Activated CD8-positive, alpha-beta T cell treated with anti-CD3 and anti-CD28 coated beads for 36 hours (primary cell): ENCODE results near the gene HOXA2. TPM values are rescaled to one million over a fixed set of nuclear protein-coding genes. Genes with fewer than 3 reads are reported as not detected.
A peak's percentile ranks its signal among the peaks of the same experiment; 100 is the strongest.

Experiments
- ATAC-seq: fragments of 200-7000 bp; cut with Tn5 transposase; one replicate; pipeline ENCODE4 v1.10.0; 2021; ENCODE audit warnings: mild to moderate bottlenecking, moderate library complexity
- CTCF ChIA-PET: fragments of 350-600 bp; sonication (Branson Sonifier 250); formaldehyde crosslinking; loops from one replicate; lab custom pipeline; 2021; ENCODE audit warnings: antibody characterized with exemption; lab: Charles Lee
- POLR2A ChIA-PET: fragments of 350-600 bp; sonication (Branson Sonifier 250); formaldehyde crosslinking; loops from one replicate; lab custom pipeline; 2021; ENCODE audit warnings: antibody characterized with exemption; lab: Charles Lee
- DNase-seq: peaks from one replicate; pipeline ENCODE4 v3.0.0-alpha.2; 2020
- H3K27ac Mint-ChIP-seq: one replicate; pipeline ENCODE4 v1.8.0; 2021; ENCODE audit warnings: mild to moderate bottlenecking, mixed read lengths
- H3K27me3 Mint-ChIP-seq: one replicate; pipeline ENCODE4 v1.8.0; 2021; ENCODE audit warnings: mixed read lengths
- H3K36me3 Mint-ChIP-seq: one replicate; pipeline ENCODE4 v1.8.0; 2021; ENCODE audit warnings: low read depth, mixed read lengths
- H3K4me1 Mint-ChIP-seq: one replicate; pipeline ENCODE4 v1.8.0; 2021; ENCODE audit warnings: low read depth, mixed read lengths
- H3K4me3 Mint-ChIP-seq: one replicate; pipeline ENCODE4 v1.8.0; 2021; ENCODE audit warnings: mild to moderate bottlenecking, moderate library complexity, mixed read lengths
- H3K9me3 Mint-ChIP-seq: one replicate; pipeline ENCODE4 v1.8.0; 2021; ENCODE audit warnings: mixed read lengths
- intact Hi-C: fragments of 100-400 bp; cut with micrococcal nuclease; formaldehyde crosslinking; loops from one replicate; pipeline ENCODE4 v1.10.0; 2022
- total RNA-seq, 2 experiments: library from RNA; stranded (reverse); gene quantifications; one replicate each; pipeline ENCODE4 v1.2.3, GENCODE V29; 2021
- TF ChIP-seq, protein P1 (sequence below): fragments of 200-600 bp; IDR thresholded peaks from one replicate; pipeline ENCODE4 v1.8.0; 2022; ENCODE audit warnings: antibody characterized with exemption, mild to moderate bottlenecking

Gene HOXA2
- total RNA-seq, 2 experiments from 2014 or later: not detected

DNA sequence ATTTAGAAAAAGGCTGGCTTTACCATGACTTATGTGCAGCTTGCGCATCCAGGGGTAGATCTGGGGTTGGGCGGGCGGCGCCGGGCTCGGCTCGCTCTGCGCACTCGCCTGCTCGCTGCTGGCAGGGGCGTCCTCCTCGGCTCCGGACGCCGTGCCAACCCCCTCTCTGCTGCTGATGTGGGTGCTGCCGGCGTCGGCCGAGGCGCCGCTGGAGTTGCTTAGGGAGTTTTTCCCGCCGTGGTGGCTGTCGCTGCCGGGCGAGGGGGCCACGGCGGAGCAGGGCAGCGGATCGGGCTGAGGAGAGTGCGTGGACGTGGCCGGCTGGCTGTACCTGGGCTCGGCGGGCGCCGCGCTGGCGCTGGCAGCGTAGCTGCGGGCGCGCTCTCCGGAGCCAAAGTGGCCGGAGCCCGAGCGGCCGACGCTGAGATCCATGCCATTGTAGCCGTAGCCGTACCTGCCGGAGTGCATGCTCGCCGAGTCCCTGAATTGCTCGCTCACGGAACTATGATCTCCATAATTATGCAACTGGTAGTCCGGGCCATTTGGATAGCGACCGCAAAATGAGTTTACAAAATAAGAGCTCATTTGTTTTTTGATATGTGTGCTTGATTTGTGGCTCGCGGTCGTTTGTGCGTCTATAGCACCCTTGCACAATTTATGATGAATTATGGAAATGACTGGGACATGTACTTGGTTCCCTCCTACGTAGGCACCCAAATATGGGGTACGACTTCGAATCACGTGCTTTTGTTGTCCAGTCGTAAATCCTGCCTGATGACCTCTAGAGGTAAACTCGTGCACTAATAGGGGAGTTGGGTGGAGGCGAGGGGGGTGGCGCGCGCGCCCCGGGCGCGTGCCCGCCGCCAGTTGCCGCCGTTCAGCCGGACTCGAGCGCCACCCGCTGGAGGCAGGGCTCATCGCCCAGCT is 40.8 kb upstream of the HOXA2 start, which contains the start of gene HOXA5:
Gene HOXA5, minus strand, starts transcription at position 659 of the 927 bp plus-strand sequence. Its CDS starts 74 bp downstream, at position 585.
- intact Hi-C loops: no loop called here
- Mint-ChIP-seq H3K27me3 (peaks cover 32% of the 10 kb centered on the region), H3K27ac (no peak within 1 kb of the TSS), H3K9me3 (no peaks in the 10 kb centered on the region), H3K4me1 (peaks cover 3% of the 10 kb centered on the region), H3K4me3 (peak within 1 kb of the TSS; percentile 17), H3K36me3 (no peaks in the 10 kb centered on the region)
- TF ChIP-seq, protein P1, sequence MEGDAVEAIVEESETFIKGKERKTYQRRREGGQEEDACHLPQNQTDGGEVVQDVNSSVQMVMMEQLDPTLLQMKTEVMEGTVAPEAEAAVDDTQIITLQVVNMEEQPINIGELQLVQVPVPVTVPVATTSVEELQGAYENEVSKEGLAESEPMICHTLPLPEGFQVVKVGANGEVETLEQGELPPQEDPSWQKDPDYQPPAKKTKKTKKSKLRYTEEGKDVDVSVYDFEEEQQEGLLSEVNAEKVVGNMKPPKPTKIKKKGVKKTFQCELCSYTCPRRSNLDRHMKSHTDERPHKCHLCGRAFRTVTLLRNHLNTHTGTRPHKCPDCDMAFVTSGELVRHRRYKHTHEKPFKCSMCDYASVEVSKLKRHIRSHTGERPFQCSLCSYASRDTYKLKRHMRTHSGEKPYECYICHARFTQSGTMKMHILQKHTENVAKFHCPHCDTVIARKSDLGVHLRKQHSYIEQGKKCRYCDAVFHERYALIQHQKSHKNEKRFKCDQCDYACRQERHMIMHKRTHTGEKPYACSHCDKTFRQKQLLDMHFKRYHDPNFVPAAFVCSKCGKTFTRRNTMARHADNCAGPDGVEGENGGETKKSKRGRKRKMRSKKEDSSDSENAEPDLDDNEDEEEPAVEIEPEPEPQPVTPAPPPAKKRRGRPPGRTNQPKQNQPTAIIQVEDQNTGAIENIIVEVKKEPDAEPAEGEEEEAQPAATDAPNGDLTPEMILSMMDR: peak; percentile 35
- DNase-seq (no peak), ATAC-seq (no peak)
- CTCF ChIA-PET: interaction anchor here (1.2 to 2.1 kb wide), 4 partner anchors 12 to 461 kb away, joined by 3 to 6 read pairs (median 4); partner anchors contain the start of gene HOXA4
- POLR2A ChIA-PET: interaction anchor here (1.1 kb wide), 1 partner anchor 11 kb away, joined by 3 read pairs; no protein-coding TSS in a partner anchor

DNA sequence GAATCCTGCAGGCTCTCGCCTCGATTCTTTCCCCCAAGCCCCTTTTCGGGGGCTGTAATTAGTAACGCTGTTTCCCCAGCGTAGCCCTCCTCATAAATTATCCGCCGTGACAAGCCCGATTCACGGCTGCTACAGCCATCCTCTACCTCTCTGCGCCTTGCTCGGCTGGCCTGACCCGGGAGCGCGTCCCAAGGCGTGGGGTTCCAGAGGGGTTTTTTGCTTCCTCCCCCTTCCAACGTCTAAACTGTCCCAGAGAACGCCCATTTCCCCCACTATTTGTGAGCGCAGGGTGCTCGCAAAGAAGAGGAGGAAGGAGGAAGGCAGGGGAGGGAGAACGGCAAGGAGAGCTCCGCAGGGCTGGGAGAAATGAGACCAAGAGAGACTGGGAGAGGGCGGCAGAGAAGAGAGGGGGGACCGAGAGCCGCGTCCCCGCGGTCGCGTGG is 40.1 kb upstream of the HOXA2 start:
- no peak overlapping the region for H3K27ac Mint-ChIP-seq
- ChIA-PET CTCF (interaction anchor here (2.1 kb wide), 1 partner anchor 12 kb away, joined by 5 read pairs; the partner anchor contains the start of gene HOXA4), POLR2A (no interaction called here)
- H3K4me1 Mint-ChIP-seq: no peaks in the 10 kb centered on the region
- no peaks in the 10 kb centered on the region for H3K9me3 Mint-ChIP-seq
- intact Hi-C loops: no loop called here
- DNase-seq (no peak), ATAC-seq (no peak)
- H3K27me3 Mint-ChIP-seq: peaks cover 33% of the 10 kb centered on the region
- peak overlapping the region; percentile 17 for H3K4me3 Mint-ChIP-seq
- no peaks in the 10 kb centered on the region for H3K36me3 Mint-ChIP-seq
- TF ChIP-seq, protein P1: no peak

DNA sequence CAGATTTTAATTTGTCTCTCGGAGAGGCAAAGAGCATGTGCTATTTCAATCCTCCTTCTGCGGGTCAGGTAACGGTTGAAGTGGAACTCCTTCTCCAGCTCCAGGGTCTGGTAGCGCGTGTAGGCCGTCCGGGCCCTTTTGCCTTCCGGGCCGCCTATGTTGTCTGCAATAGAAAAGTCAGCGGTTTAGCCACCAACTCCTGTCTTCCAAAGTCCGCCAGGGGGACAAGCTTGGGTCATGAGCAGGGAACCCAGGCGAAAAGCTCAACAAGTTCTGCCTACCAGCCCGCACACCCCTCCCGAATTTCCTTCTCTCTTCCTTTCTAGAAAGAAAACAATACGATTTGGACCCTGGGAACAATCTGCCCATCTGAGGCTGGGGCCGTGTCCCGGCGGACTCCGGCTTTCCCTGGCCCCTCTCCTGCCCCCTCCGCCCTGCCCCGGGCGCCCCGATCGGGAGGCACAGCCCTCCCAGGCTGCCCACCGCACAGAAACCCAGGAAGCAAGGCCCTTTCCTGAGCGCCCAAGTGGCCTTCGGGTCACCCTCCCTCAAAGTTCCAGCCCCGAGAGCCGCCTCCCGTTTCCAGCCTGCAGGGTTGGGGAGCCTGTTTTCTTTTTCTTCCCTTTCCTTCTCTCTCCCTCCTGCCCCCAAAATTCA is 39.6 kb upstream of the HOXA2 start:
- Mint-ChIP-seq H3K9me3 (no peaks in the 10 kb centered on the region), H3K4me3 (no peak overlapping the region), H3K4me1 (no peaks in the 10 kb centered on the region), H3K36me3 (no peaks in the 10 kb centered on the region), H3K27ac (no peak overlapping the region), H3K27me3 (peaks cover 32% of the 10 kb centered on the region)
- POLR2A ChIA-PET: no interaction called here
- ATAC-seq (no peak), DNase-seq (no peak)
- CTCF ChIA-PET: interaction anchor here (1.4 to 2.1 kb wide), 3 partner anchors 8 to 11 kb away, joined by 3 to 6 read pairs (median 5); partner anchors contain the start of gene HOXA4
- TF ChIP-seq, protein P1: no peak
- intact Hi-C loops: no loop called here

DNA sequence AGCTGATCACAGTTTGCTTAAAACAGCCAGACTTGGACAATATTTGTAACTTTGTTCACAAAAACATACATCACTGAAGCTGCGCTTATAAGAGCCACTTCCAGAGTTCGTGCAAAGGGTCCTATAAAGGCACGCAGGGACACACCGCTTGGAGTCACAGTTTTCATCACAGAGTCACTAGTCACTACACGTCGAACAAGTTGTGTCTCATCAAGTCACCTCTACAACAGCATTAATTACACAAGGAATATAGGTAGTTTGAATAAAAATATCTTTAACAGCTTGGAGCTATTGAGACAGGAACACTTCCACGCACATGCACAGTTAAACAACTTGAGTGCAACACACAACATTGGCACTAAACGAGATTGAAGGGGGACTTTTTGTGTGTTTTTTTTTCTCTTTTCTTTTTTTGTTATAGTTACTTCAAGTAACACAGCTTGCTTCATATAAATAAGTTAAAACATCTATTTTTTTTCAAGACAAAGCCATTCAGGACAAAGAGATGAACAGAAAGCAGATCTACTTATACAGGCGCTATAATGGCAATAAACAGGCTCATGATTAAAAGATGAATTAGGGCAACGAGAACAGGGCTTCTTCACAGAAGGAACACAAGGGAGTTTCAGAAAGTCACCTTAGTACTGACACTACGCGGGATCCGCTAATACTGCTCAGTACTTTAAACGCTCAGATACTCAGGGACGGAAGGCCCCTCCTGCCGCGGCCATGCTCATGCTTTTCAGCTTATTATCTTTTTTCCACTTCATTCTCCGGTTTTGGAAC is 38.8 kb upstream of the HOXA2 start:
- DNase-seq (no peak), ATAC-seq (no peak)
- TF ChIP-seq, protein P1: no peak
- H3K27ac Mint-ChIP-seq: no peak overlapping the region
- H3K9me3 Mint-ChIP-seq: no peaks in the 10 kb centered on the region
- intact Hi-C loops: no loop called here
- peaks cover 26% of the 10 kb centered on the region for H3K27me3 Mint-ChIP-seq
- no peaks in the 10 kb centered on the region for H3K4me1 Mint-ChIP-seq
- H3K36me3 Mint-ChIP-seq: no peaks in the 10 kb centered on the region
- H3K4me3 Mint-ChIP-seq: no peak overlapping the region
- CTCF ChIA-PET: interaction anchor here (0.9 to 1.7 kb wide), 3 partner anchors 9 to 20 kb away, joined by 3 to 6 read pairs (median 3); no protein-coding TSS in a partner anchor
- POLR2A ChIA-PET: interaction anchor here (0.7 kb wide), 1 partner anchor 52 kb away, joined by 3 read pairs; no protein-coding TSS in a partner anchor
